Left lung (tissue), 10 donors: Measurements from ENCODE around the gene SLC12A7. TPM values are rescaled to one million over a fixed set of nuclear protein-coding genes. Genes with fewer than 3 reads are reported as not detected.

Experiments used
- ATAC-seq: fragments of 200-7000 bp; cut with Tn5 transposase; one replicate; pipeline ENCODE4 v1.9.1; 2020; ENCODE audit warnings: moderate library complexity
- DNase-seq, 4 donors: peaks; one replicate each; pipeline ENCODE4 v3.0.0-alpha.2; 2013 to 2020
- H3K27ac ChIP-seq, 2 donors: fragments of 200-600 bp; sonication (generic) in 1 of 2; one replicate each; pipeline versions ENCODE4 v1.5.0 to v1.8.0; 2020 to 2021
- H3K27me3 ChIP-seq, 2 donors: fragments of 200-600 bp; sonication (generic) in 1 of 2; one replicate each; pipeline versions ENCODE4 v1.5.0 to v1.8.0; 2020 to 2021
- H3K36me3 ChIP-seq, 2 donors: fragments of 200-600 bp; sonication (generic) in 1 of 2; one replicate each; pipeline versions ENCODE4 v1.5.0 to v1.8.0; 2020 to 2021
- H3K4me1 ChIP-seq, 2 donors: fragments of 200-600 bp; one replicate each; pipeline ENCODE4 v1.8.0; 2021
- H3K4me3 ChIP-seq, 2 donors: fragments of 200-600 bp; sonication (generic) in 1 of 2; one replicate each; pipeline versions ENCODE4 v1.5.0 to v1.8.0; 2020 to 2021; ENCODE audit warnings: mild to moderate bottlenecking in 1 of 2
- H3K9me3 ChIP-seq, 2 donors: fragments of 200-600 bp; sonication (generic) in 1 of 2; one replicate each; pipeline versions ENCODE4 v1.5.0 to v1.8.0; 2020 to 2021
- CTCF ChIP-seq, 2 donors: fragments of 200-600 bp; sonication (generic) in 1 of 2; IDR thresholded peaks; one replicate each; pipeline versions ENCODE4 v1.5.0 to v1.8.0; 2021; ENCODE audit warnings: antibody characterized with exemption in 2 of 2
- intact Hi-C, 2 donors: fragments of 100-400 bp; cut with DNase I; formaldehyde crosslinking; loops; one replicate each; pipeline versions ENCODE4 v1.11.2 to v1.14.2; 2022
- polyA plus RNA-seq, 6 donors: library from polyadenylated mRNA; unstranded; fragments of 120-200 nt; gene quantifications; one replicate each; pipeline ENCODE4 v1.2.1, GENCODE V29; 2013; ENCODE audit not compliant: insufficient read length in 6 of 6
- total RNA-seq, 2 donors: library from RNA; stranded (reverse); fragmentation: NEBNext Ultra II Directional; extraction: Animal tissue kit (Norgen Biotek cat#: 25700); gene quantifications; one replicate each; pipeline ENCODE4 v1.2.1, GENCODE V29; 2021
- donor health status: DM: no; HTN: yes; CAD: no.
- donor health status: DM: no; HTN: no; CAD: no.

Gene SLC12A7
- total and polyA plus RNA-seq, 8 donors, result 28.1 to 45.0 (median 32.3) TPM

GRCh38 chr5:1144638-1145396, 33.0 kb upstream of the SLC12A7 start:
- TF ChIP-seq CTCF (IDR thresholded peaks at IDR 0.05), result no peak
- Histone ChIP-seq H3K27me3 (no peaks in the 10 kb centered on the region), H3K4me3 (no peak overlapping the region), H3K4me1 (peaks cover 0 to 9% of the 10 kb centered on the region in 2 donors), H3K9me3 (no peaks in the 10 kb centered on the region), H3K27ac (no peak overlapping the region), H3K36me3 (no peaks in the 10 kb centered on the region)
- DNase-seq (peak in 1 of 4 donors; percentile 76), ATAC-seq (no peak)
- intact Hi-C loops, result loop anchor here in 1 of 2 donors (5.0 kb wide), 1 partner anchor 213 kb away; no protein-coding TSS in a partner anchor

DNA sequence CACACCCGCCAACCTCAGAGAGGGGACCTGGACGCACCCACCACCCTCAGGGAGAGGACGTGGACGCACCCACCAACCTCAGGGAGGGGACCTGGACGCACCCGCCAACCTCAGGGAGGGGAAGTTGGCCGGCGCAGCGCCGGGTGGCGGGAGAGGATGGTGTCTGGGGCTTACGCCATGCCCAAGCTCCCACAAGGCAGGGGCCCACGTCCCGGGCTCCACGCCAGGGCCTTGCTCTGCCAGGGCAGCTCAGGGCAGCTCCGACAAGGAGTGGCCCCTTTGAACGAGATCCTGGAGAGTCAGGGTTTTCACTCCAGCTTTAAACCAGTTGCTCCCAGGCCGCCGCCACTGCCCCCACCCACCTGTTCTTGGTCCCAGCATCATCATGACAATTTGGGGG, 32.2 kb upstream of the SLC12A7 start:
- ATAC-seq (no peak), DNase-seq (peak in 1 of 4 donors; percentile 75)
- no peak overlapping the region for H3K27ac ChIP-seq
- H3K27me3 ChIP-seq, result no peaks in the 10 kb centered on the region
- intact Hi-C loops, result loop anchor here in 1 of 2 donors (5.0 kb wide), 1 partner anchor 212 kb away; no protein-coding TSS in a partner anchor
- no peaks in the 10 kb centered on the region for H3K9me3 ChIP-seq
- H3K4me1 ChIP-seq, result peaks cover 0 to 9% of the 10 kb centered on the region in 2 donors
- H3K36me3 ChIP-seq, result no peaks in the 10 kb centered on the region
- TF ChIP-seq CTCF (IDR thresholded peaks at IDR 0.05), result no peak
- H3K4me3 ChIP-seq, result no peak overlapping the region

- ATAC-seq, result no peak
- TF ChIP-seq CTCF (IDR thresholded peaks at IDR 0.05), result no peak
- H3K36me3 ChIP-seq, result no peaks in the 10 kb centered on the region
- no peak overlapping the region for H3K27ac ChIP-seq
- H3K27me3 ChIP-seq, result no peaks in the 10 kb centered on the region
- intact Hi-C loops, result loop anchor here in 1 of 2 donors (5.0 kb wide), 1 partner anchor 211 kb away; no protein-coding TSS in a partner anchor
- H3K4me3 ChIP-seq, result no peak overlapping the region
- DNase-seq, result no peak
- H3K4me1 ChIP-seq, result peaks cover 0 to 9% of the 10 kb centered on the region in 2 donors
- H3K9me3 ChIP-seq, result no peaks in the 10 kb centered on the region
Observed at GRCh38 chr5:1143670-1143951, 31.7 kb upstream of the SLC12A7 start.

GRCh38 chr5:1142886-1143669, 31.2 kb upstream of the SLC12A7 start:
- no peak overlapping the region for H3K27ac ChIP-seq
- no peak overlapping the region for H3K4me3 ChIP-seq
- no peaks in the 10 kb centered on the region for H3K27me3 ChIP-seq
- DNase-seq (peak in 1 of 4 donors; percentile 61), ATAC-seq (no peak)
- TF ChIP-seq CTCF (IDR thresholded peaks at IDR 0.05), result no peak
- H3K9me3 ChIP-seq, result no peaks in the 10 kb centered on the region
- peaks cover 0 to 9% of the 10 kb centered on the region in 2 donors for H3K4me1 ChIP-seq
- H3K36me3 ChIP-seq, result no peaks in the 10 kb centered on the region
- intact Hi-C loops, result loop anchor here in 1 of 2 donors (5.0 kb wide), 1 partner anchor 211 kb away; no protein-coding TSS in a partner anchor

DNA sequence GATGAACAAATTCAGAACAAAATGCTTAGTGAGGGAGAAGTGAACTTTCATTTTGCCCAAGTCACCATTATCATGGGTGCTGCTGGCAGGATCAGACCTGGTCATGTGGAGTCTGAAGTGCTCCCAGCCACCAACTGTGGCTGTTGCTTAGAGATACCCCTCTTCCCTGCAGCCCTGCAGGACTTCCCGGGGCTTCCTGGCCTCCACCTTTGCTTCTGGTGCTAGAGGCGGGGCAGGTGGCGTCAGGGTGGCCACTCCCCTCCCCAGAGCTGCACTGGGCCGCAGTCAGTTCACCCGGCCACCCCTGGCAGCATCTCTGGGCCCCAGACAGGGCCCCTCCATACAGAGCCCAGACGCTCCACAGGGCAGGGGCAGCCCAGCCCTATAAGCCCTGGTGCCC, 30.0 kb upstream of the SLC12A7 start:
- Histone ChIP-seq H3K9me3 (no peaks in the 10 kb centered on the region), H3K36me3 (no peaks in the 10 kb centered on the region), H3K4me3 (no peak overlapping the region), H3K4me1 (peaks cover 0 to 9% of the 10 kb centered on the region in 2 donors), H3K27ac (no peak overlapping the region), H3K27me3 (no peaks in the 10 kb centered on the region)
- no peak for TF ChIP-seq CTCF (IDR thresholded peaks at IDR 0.05)
- intact Hi-C loops, result loop anchor here in 1 of 2 donors (5.0 kb wide), 1 partner anchor 210 kb away; no protein-coding TSS in a partner anchor
- ATAC-seq (no peak), DNase-seq (no peak)
